ENCODE data around the gene ASXL1. TPM values are rescaled to one million over a fixed set of nuclear protein-coding genes. Genes with fewer than 3 reads are reported as not detected.
"Not testable (repeated sequence)": the region's sequence is repeated elsewhere in the genome, so short reads cannot be mapped to it uniquely, and the experiment has no call there.

The ASXL1 gene
- total RNA-seq, 2 experiments from 2014 or later: 110 TPM

GRCh38 chr20:32343439-32343838, 14.7 kb upstream of the ASXL1 start:
- ChIA-PET POLR2A (no interaction called here), CTCF (no interaction called here)
- H3K36me3 Mint-ChIP-seq (ENCODE audit: low read depth): no peaks in the 10 kb centered on the region
- no peaks in the 10 kb centered on the region for H3K9me3 Mint-ChIP-seq
- no peak overlapping the region for H3K27ac Mint-ChIP-seq
- H3K27me3 Mint-ChIP-seq: no peaks in the 10 kb centered on the region
- no peak overlapping the region for H3K4me3 Mint-ChIP-seq
- DNase-seq: no peak
- no peaks in the 10 kb centered on the region for H3K4me1 Mint-ChIP-seq

GRCh38 chr20:32344835-32345506, 13.2 kb upstream of the ASXL1 start:
- CTCF ChIA-PET: interaction anchor here (0.5 to 1.8 kb wide), 3 partner anchors 9 to 26 kb away, joined by 3 to 6 read pairs (median 3); no protein-coding TSS in a partner anchor
- DNase-seq: no peak
- H3K36me3 Mint-ChIP-seq (ENCODE audit: low read depth): peaks cover 7% of the 10 kb centered on the region

GRCh38 chr20:32348207-32348606, 9.9 kb upstream of the ASXL1 start:
- Mint-ChIP-seq H3K36me3 (ENCODE audit: low read depth) (peaks cover 8% of the 10 kb centered on the region), H3K4me1 (peaks cover 11% of the 10 kb centered on the region), H3K27ac (no peak overlapping the region), H3K9me3 (no peaks in the 10 kb centered on the region), H3K27me3 (no peaks in the 10 kb centered on the region), H3K4me3 (no peak overlapping the region)
- no peak for DNase-seq
- ChIA-PET POLR2A (interaction anchor here (0.7 kb wide), 1 partner anchor 17 kb away, joined by 4 read pairs; no protein-coding TSS in a partner anchor), CTCF (interaction anchor here (1.3 kb wide), 1 partner anchor 12 kb away, joined by 3 read pairs; no protein-coding TSS in a partner anchor)

More at GRCh38 chr20:32344835-32345506, 13.2 kb upstream of the ASXL1 start:
- H3K4me3 Mint-ChIP-seq: no peak overlapping the region
- H3K9me3 Mint-ChIP-seq: no peaks in the 10 kb centered on the region
- POLR2A ChIA-PET: interaction anchor here (0.6 kb wide), 1 partner anchor 97 kb away, joined by 3 read pairs; no protein-coding TSS in a partner anchor
- no peaks in the 10 kb centered on the region for H3K27me3 Mint-ChIP-seq
- H3K4me1 Mint-ChIP-seq: no peaks in the 10 kb centered on the region
- H3K27ac Mint-ChIP-seq: no peak overlapping the region

- DNase-seq: no peak
- H3K27me3 Mint-ChIP-seq: no peaks in the 10 kb centered on the region
- H3K36me3 Mint-ChIP-seq (ENCODE audit: low read depth): peaks cover 8% of the 10 kb centered on the region
- no peaks in the 10 kb centered on the region for H3K9me3 Mint-ChIP-seq
- H3K4me3 Mint-ChIP-seq: no peak overlapping the region
- peaks cover 26% of the 10 kb centered on the region for H3K4me1 Mint-ChIP-seq
- ChIA-PET CTCF (interaction anchor here (0.7 kb wide), 1 partner anchor 25 kb away, joined by 4 read pairs; no protein-coding TSS in a partner anchor), POLR2A (no interaction called here)
- H3K27ac Mint-ChIP-seq: no peak overlapping the region
These were observed 7.7 kb upstream of the ASXL1 start for GRCh38 chr20:32350421-32350820.

GRCh38 chr20:32352121-32352720, 5.9 kb upstream of the ASXL1 start:
- Mint-ChIP-seq H3K27ac (peak overlapping the region; percentile 66), H3K27me3 (no peaks in the 10 kb centered on the region), H3K9me3 (no peaks in the 10 kb centered on the region), H3K4me3 (no peak overlapping the region), H3K36me3 (ENCODE audit: low read depth) (peaks cover 8% of the 10 kb centered on the region), H3K4me1 (peaks cover 40% of the 10 kb centered on the region)
- DNase-seq: no peak
- CTCF ChIA-PET: interaction anchor here (1.2 to 1.7 kb wide), 3 partner anchors 14 to 300 kb away, joined by 3 to 5 read pairs (median 4); no protein-coding TSS in a partner anchor
- POLR2A ChIA-PET: interaction anchor here (0.6 to 0.7 kb wide), 2 partner anchors 187 to 432 kb away, joined by 3 read pairs; no protein-coding TSS in a partner anchor

GRCh38 chr20:32353848-32354496, 4.2 kb upstream of the ASXL1 start:
- CTCF ChIA-PET: interaction anchor here (0.6 to 1.7 kb wide), 6 partner anchors 8 to 299 kb away, joined by 3 to 6 read pairs (median 4); no protein-coding TSS in a partner anchor
- Mint-ChIP-seq H3K27ac (no peak overlapping the region), H3K36me3 (ENCODE audit: low read depth) (peaks cover 8% of the 10 kb centered on the region), H3K4me3 (no peak overlapping the region), H3K9me3 (no peaks in the 10 kb centered on the region), H3K27me3 (no peaks in the 10 kb centered on the region), H3K4me1 (peaks cover 43% of the 10 kb centered on the region)
- no peak for DNase-seq
- POLR2A ChIA-PET: no interaction called here

GRCh38 chr20:32354592-32355416, 3.3 kb upstream of the ASXL1 start:
- peaks cover 8% of the 10 kb centered on the region for H3K36me3 Mint-ChIP-seq (ENCODE audit: low read depth)

GRCh38 chr20:32355417-32355841, 2.7 kb upstream of the ASXL1 start:
- CTCF ChIA-PET: no interaction called here
- DNase-seq: no peak
- POLR2A ChIA-PET: no interaction called here
- Mint-ChIP-seq H3K36me3 (ENCODE audit: low read depth) (peaks cover 10% of the 10 kb centered on the region), H3K4me1 (peaks cover 53% of the 10 kb centered on the region), H3K4me3 (no peak overlapping the region), H3K27ac (peak overlapping the region; percentile 80), H3K9me3 (no peaks in the 10 kb centered on the region), H3K27me3 (no peaks in the 10 kb centered on the region)

More at GRCh38 chr20:32354592-32355416, 3.3 kb upstream of the ASXL1 start:
- Mint-ChIP-seq H3K4me1 (peaks cover 48% of the 10 kb centered on the region), H3K27ac (peak overlapping the region; percentile 80), H3K4me3 (no peak overlapping the region), H3K27me3 (no peaks in the 10 kb centered on the region), H3K9me3 (no peaks in the 10 kb centered on the region)
- CTCF ChIA-PET: interaction anchor here (0.6 to 1.5 kb wide), 3 partner anchors 9 to 208 kb away, joined by 3 to 6 read pairs (median 4); no protein-coding TSS in a partner anchor
- POLR2A ChIA-PET: no interaction called here
- no peak for DNase-seq

GRCh38 chr20:32355907-32356621, 2.1 kb upstream of the ASXL1 start:
- DNase-seq, H3K4me3 Mint-ChIP-seq, H3K9me3 Mint-ChIP-seq, H3K27me3 Mint-ChIP-seq: not testable (repeated sequence)
- Mint-ChIP-seq H3K27ac (peak overlapping the region; percentile 80), H3K36me3 (ENCODE audit: low read depth) (peaks cover 12% of the 10 kb centered on the region), H3K4me1 (peaks cover 58% of the 10 kb centered on the region)
- ChIA-PET POLR2A (interaction anchor here (0.5 kb wide), 1 partner anchor 1456 kb away, joined by 3 read pairs; no protein-coding TSS in a partner anchor), CTCF (interaction anchor here (1.0 kb wide), 1 partner anchor 9 kb away, joined by 3 read pairs; no protein-coding TSS in a partner anchor)

GRCh38 chr20:32356622-32357374, 1.3 kb upstream of the ASXL1 start:
- Mint-ChIP-seq H3K4me1 (peaks cover 59% of the 10 kb centered on the region), H3K27ac (peak overlapping the region; percentile 99), H3K4me3 (peak overlapping the region; percentile 92), H3K27me3 (no peaks in the 10 kb centered on the region), H3K9me3 (no peaks in the 10 kb centered on the region), H3K36me3 (ENCODE audit: low read depth) (peaks cover 14% of the 10 kb centered on the region)
- ChIA-PET CTCF (interaction anchor here (0.5 to 1.0 kb wide), 3 partner anchors 8 to 19 kb away, joined by 3 read pairs; no protein-coding TSS in a partner anchor), POLR2A (interaction anchor here (0.5 kb wide), 1 partner anchor 1455 kb away, joined by 3 read pairs; no protein-coding TSS in a partner anchor)
- DNase-seq: no peak

- peak overlapping the region; percentile 92 for H3K4me3 Mint-ChIP-seq
- CTCF ChIA-PET: interaction anchor here (0.5 to 0.9 kb wide), 2 partner anchors 15 to 538 kb away, joined by 3 to 4 read pairs; no protein-coding TSS in a partner anchor
- POLR2A ChIA-PET: interaction anchor here (0.7 kb wide), 1 partner anchor 181 kb away, joined by 3 read pairs; no protein-coding TSS in a partner anchor
- DNase-seq: no peak
- no peaks in the 10 kb centered on the region for H3K27me3 Mint-ChIP-seq
- H3K4me1 Mint-ChIP-seq: peaks cover 59% of the 10 kb centered on the region
- H3K9me3 Mint-ChIP-seq: no peaks in the 10 kb centered on the region
- peaks cover 17% of the 10 kb centered on the region for H3K36me3 Mint-ChIP-seq (ENCODE audit: low read depth)
- peak overlapping the region; percentile 99 for H3K27ac Mint-ChIP-seq
These were observed 709 bp upstream of the ASXL1 start for GRCh38 chr20:32357375-32357868.

Measured in activated CD4-positive, alpha-beta T cell treated with anti-CD3 and anti-CD28 coated beads, Interleukin-2, amount 10 ng/mL, durations not matched to agents 7 days and 5 days (primary cell).